HEK293T (cell line): ENCODE measurements around the gene GSTA3.
"Not testable (repeated sequence)": the region's sequence is repeated elsewhere in the genome, so short reads cannot be mapped to it uniquely, and the experiment has no call there.

Experiments used
- BHLHE40 ChIP-seq: fragments of 450-650 bp; IDR thresholded peaks from 2 replicates; pipeline ENCODE4 v1.6.1; 2016; ENCODE audit warnings: mild to moderate bottlenecking, moderate library complexity, borderline replicate concordance
- FOXA1 ChIP-seq: fragments of 450-650 bp; IDR thresholded peaks from 2 replicates; pipeline ENCODE4 v1.6.1; 2016; ENCODE audit warnings: mild to moderate bottlenecking
- FOXM1 ChIP-seq: fragments of 450-650 bp; IDR thresholded peaks from 2 replicates; pipeline ENCODE4 v1.6.1; 2017; ENCODE audit warnings: mild to moderate bottlenecking, borderline replicate concordance
- HDGF ChIP-seq: fragments of 450-650 bp; IDR thresholded peaks from 2 replicates; pipeline ENCODE4 v1.6.1; 2017; ENCODE audit warnings: antibody characterized with exemption, borderline replicate concordance
- L3MBTL2 ChIP-seq: fragments of 450-650 bp; conservative IDR thresholded peaks from 2 replicates; pipeline ENCODE4 v1.6.1; 2016; ENCODE audit warnings: mild to moderate bottlenecking
- NFRKB ChIP-seq: fragments of 450-650 bp; IDR thresholded peaks from 2 replicates; pipeline ENCODE4 v1.6.1; 2016; ENCODE audit warnings: mild to moderate bottlenecking, moderate library complexity
- SP1 ChIP-seq: fragments of 450-650 bp; IDR thresholded peaks from 2 replicates; pipeline ENCODE4 v1.6.1; 2017
- TARDBP ChIP-seq: fragments of 450-650 bp; IDR thresholded peaks from 2 replicates; pipeline ENCODE4 v1.6.1; 2016
- TF ChIP-seq, protein P1 (sequence below): fragments of 450-650 bp; IDR thresholded peaks from 2 replicates; pipeline ENCODE4 v1.6.1; 2016

DNA sequence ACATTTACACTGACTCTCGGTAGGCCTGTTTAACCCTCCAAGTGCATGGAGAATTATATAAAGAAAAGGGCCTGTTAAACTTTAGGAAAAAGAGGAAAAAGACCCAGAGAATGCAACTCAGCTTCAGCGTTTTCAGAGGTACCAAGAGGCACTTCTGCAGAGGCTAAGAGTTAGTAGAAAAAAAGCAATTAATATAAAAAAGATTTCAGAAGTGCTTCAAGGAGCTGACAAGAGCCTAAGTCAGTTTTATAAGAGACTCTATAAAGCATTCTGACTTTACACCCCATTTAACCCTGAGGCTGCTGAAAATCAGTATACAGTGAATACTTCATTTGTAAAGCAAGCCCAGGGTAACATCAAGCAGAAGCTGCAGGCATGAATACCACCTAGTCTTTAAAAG is 14.2 kb upstream of the GSTA3 start:
- not testable (repeated sequence) for TF ChIP-seq SP1, HDGF, FOXA1, TARDBP, FOXM1, BHLHE40, L3MBTL2, NFRKB
- TF ChIP-seq, protein P1, sequence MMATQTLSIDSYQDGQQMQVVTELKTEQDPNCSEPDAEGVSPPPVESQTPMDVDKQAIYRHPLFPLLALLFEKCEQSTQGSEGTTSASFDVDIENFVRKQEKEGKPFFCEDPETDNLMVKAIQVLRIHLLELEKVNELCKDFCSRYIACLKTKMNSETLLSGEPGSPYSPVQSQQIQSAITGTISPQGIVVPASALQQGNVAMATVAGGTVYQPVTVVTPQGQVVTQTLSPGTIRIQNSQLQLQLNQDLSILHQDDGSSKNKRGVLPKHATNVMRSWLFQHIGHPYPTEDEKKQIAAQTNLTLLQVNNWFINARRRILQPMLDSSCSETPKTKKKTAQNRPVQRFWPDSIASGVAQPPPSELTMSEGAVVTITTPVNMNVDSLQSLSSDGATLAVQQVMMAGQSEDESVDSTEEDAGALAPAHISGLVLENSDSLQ = not testable (repeated sequence)
